GM19455 (cell line): ENCODE results near the gene MROH8.

Experiments used
- ATAC-seq: cut with Tn5 transposase; IDR thresholded peaks from one replicate; pipeline ENCODE4 v1.9.1; 2021; ENCODE audit not compliant: unreplicated experiment

The MROH8 gene

DNA sequence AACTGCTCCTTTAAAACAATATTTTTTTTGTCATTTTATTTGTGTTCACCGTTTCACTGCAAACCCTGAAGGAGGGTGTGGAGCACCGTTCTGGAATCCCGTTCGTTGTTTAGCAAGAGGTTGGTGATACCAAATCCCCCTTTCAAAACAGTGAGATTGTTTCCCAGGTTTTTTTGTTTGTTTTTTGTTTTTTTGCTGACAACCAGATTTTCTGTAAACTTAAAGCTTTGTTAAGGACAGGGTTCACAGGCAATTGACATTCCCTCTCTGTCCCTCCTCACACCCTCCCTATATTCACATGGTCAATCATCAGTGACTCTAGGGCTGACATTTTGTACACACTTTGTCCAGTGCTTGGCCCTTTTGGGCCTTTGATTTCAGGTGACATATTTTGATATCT is 21.0 kb upstream of the MROH8 start:
- ATAC-seq, result no peak

DNA sequence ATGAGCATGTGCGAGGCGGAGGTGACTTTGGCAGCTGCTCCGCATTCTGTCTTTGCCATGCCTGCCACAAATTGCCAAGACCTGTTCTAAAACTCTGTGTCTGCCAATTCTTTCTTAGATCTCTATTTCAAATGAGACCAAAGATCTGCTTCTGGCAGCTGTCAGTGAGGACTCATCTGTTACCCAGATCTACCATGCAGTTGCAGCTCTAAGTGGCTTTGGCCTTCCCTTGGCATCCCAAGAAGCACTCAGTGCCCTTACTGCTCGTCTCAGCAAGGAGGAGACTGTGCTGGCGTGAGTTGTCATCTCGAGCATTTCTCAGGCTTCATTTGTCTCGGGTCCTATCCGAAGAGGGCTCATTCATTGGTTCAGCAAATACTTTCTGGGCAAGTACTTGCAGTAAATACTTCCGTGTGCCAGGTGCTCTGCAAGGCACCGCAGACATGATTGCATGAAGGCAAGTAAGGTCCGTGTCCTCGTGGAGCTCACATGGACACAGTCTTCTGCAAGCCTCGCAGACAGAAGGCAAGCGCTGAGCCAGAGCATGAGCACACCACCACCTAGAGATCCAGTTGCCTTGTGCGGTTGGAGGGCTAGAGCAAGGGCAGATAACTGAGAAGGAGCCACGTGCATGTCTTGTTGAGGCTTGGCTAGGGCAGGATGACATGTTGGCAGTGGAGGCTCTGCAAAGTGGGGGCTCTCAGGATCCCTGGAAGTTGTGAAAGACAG is 19.7 kb upstream of the MROH8 start:
- ATAC-seq, result no peak

- no peak for ATAC-seq
These were observed 15.5 kb upstream of the MROH8 start for GRCh38 chr20:37194621-37195417.

DNA sequence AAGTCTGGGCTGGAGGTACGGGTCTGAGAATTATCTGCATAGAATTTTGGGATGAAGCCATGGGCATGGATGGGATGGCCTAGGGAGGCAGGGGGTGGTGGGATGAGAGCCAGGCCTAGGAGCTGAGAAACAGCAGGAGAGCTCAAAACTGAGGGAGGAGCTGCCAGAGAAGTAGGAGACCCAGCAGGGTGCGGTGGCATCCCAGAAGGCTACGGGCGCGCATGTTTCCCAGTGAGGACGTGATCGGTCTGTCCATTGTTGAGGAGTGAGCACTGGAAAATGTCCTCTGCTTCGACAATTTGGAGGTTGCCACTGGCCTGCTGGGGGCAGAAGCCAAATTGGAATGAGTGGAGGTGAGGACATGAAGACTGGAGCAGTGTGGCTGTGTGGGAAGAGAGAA is 14.5 kb upstream of the MROH8 start:
- no peak for ATAC-seq

GRCh38 chr20:37193226-37193625 is 13.9 kb upstream of the MROH8 start:
- ATAC-seq, result no peak

DNA sequence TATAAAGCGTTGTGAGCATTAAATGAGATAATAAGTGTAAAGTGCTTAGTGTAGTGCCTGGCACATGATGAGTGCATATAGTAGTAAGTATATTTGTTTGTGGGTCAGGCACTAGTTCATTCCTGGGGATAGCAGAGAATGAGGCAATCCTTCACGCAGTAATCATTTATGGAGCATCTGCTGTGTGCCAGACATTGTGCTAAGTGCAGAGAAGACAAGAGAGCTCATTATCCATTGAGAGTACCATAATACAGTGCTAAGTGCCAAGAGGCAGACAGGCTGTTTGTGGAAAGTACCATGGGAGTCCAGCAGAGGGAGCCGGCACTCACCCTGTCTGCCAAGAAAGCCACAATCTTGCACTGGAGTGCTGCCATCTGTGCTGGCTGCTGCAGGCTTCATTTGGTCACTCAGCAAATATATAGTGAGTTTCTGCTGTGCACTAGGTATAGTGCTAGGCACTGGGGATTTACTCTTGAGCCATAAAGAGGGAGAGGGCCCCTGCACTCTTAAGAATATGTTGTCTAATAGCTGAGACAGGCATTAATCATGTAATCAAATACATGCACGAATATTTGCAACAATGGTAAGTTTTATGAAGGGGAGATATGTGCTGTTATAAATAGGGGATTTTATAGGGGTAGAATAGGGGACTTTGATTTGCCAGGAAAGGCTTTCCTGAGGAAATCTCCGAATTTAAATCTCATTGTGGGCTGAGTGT is 12.9 kb upstream of the MROH8 start:
- no peak for ATAC-seq

- ATAC-seq, result no peak
These were observed 11.2 kb upstream of the MROH8 start for GRCh38 chr20:37190354-37191112.

GRCh38 chr20:37189416-37190016 is 10.2 kb upstream of the MROH8 start:
- ATAC-seq, result no peak

DNA sequence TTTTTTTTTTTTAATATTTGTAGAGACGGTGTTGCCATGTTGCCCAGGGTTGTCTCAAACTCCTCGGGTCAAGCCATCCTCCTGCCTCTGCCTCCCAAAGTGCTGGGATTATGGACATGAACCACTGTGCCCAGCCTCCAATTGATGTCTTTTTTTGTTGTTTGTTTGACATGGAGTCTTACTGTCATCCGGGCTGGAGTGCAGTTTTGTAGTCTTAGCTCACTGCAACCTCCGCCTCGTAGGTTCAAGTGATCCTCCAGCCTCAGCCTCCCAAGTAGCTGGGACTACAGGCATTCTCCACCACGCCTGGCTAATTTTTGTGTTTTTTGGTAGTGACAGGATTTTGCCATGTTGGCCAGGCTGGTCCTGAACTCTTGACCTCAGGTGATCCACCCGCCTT is 9.4 kb upstream of the MROH8 start:
- no peak for ATAC-seq

DNA sequence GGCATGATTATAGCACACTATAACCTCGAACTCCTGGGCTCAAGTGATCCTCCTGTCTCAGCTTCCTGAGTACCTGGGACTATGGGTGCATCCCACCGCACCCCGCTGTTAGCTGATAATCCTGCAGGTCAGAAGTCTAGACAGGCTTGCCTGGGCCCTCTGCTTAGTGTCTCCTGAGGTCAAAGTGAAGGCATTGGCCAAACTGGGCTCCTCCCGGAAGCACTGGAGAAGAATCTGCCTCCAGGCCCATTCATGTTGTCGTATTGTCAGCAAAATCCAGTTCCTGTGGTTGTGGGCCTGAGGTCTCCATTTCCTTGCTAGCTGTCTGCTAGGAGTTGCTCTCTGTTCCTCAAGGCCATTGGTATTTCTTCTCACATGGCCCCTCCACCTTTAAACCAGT is 6.3 kb upstream of the MROH8 start:
- no peak for ATAC-seq

DNA sequence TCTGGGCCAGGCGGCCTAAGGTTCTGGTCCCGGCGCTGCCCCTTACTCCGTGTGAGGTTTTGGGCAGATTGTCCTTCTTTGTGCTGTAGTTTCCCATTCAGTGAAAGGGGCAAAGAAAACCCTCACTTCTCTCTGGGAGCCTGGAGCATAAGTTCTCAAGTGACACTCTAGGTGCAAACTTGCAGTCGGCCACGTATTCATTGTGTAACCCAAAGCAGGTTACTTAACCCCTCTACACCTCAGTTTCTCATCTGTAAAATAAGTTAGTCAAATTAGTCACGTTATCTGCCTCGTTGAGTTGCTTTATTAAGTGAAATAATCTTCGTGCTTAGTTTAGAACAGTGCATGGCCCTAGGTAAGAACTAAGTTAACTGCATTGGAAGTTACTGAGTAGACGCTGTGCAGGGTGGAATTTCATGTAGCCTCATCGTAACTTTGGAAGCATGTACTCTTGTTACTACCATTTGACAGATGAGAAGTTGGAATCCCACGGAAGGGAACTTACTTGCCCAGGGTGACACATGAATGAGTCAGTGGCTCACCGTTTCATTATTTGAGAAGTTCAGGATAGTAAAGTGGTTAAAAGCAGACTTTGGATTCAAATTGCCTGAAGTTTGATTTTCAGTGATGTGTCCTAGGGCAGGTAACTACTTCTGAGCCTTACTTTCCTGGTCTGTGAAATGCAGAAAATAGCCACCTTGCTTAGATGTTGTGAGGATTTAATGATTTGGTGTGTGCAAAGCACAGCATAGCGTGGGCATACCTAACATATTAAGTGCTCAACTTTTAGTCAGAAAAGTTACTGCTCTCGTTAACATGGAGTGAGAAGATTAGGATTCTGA is 556 bp upstream of the MROH8 start:
- ATAC-seq, result no peak

- no peak for ATAC-seq
These were observed 6.5 kb downstream of the MROH8 start for GRCh38 chr20:37172836-37173235.

DNA sequence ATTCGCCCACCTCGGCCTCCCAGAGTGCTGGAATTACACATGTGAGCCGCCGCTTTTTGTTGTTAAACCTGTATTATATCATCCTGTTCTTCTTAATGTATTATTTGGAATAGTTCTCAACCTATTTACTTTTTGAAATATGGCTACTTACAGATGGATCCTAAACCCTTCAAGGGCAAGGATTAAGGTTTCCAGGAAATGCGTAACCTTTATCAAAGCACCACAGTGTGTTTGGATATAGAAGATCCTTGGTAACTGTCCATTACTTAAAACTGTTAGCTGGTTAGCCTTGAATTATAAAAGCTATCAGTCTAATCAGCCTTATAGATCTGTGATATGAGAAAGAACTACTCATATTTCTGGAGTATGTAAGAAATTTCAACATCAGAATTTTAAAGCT is 12.5 kb downstream of the MROH8 start:
- no peak for ATAC-seq

DNA sequence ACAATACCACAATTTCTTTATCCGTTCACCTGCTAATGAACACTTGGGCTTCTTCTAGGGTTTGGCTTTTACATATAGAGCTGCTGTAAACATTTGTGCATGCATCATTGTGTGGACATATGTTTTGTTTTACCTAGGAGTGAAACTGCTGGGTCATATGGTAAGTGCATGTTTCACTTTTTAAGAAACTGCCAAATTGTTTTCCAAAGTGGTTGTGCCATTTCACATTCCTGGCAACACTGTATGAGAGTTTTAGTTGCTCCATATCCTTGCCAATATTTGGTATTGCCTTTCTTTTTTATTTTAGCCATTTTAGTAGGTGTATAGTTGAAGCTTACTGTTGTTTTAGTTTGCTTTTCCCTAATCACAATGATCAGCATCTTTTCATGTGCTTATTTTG is 14.3 kb downstream of the MROH8 start:
- ATAC-seq, result no peak

GRCh38 chr20:37163832-37164554 is 15.4 kb downstream of the MROH8 start:
- ATAC-seq, result no peak

- no peak for ATAC-seq
These were observed 16.7 kb downstream of the MROH8 start for GRCh38 chr20:37162646-37163045.

DNA sequence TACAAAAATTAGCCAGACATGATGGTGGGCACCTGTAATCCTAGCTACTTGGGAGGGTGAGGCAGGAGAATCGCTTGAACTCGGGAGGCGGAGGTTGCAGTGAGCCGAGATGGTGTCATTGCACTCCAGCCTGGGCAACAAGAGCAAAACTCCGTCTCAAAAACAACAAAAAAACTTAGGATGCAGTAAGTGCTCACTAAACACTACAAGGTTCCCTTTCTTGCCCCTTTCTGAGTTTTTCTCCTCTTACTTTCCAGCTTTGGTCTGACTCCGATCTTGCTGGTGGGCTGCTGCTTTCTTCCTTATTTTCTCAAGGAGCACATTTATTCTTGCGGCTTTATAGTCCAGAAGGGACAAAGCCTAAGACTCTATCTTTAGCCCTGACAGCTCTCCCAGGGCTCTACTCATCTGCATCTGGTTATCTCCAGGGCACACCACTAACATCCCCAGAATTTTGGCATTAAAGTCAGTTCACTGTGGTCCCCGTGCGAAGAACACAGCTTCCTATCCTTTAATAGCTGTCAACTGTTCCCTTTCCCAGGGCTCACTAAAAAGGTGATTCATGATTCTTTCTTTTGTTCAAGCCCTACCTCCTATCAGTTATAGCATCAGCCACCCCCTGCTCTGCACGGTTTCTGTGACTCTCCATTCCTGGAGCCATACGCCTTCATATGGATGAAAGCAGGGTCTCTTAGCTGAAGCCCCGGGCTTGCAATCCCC is 17.4 kb downstream of the MROH8 start:
- no peak for ATAC-seq

- no peak for ATAC-seq
These were observed 18.7 kb downstream of the MROH8 start for GRCh38 chr20:37160683-37161082.

DNA sequence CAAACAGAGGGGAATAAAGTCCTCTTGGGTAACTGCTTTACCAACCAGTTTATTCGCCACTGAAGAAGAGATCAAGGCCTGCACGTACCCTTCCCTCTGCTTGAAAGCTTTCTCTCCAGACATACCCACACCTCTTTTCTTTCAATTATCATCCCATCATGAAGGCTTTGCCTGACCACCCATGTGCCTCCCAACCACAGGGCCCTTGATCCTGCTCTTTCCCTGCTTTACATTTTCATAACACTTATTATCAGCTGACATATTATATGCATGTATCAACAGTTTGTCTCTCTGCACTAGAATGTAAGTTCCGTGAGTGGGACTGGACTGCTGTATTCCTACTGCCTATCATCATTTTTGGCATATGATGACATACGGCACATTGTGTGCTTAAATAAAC is 21.1 kb downstream of the MROH8 start:
- ATAC-seq, result no peak
